Colonic mucosa (tissue), 4 donors: ENCODE measurements around the gene TRIM14. TPM values are rescaled to one million over a fixed set of nuclear protein-coding genes. Genes with fewer than 3 reads are reported as not detected.
A peak's percentile ranks its signal among the peaks of the same experiment; 100 is the strongest.

Experiments
- DNase-seq: peaks from one replicate; pipeline ENCODE4 v3.0.0-alpha.2; 2020
- H3K27ac ChIP-seq: fragments of 200-600 bp; one replicate; pipeline ENCODE4 v1.8.0; 2021
- H3K27me3 ChIP-seq: fragments of 200-600 bp; one replicate; pipeline ENCODE4 v1.8.0; 2021
- H3K36me3 ChIP-seq: fragments of 200-600 bp; one replicate; pipeline ENCODE4 v1.8.0; 2021
- H3K4me1 ChIP-seq: fragments of 200-600 bp; one replicate; pipeline ENCODE4 v1.8.0; 2021; ENCODE audit warnings: mild to moderate bottlenecking
- H3K4me3 ChIP-seq: fragments of 200-600 bp; one replicate; pipeline ENCODE4 v1.8.0; 2021
- H3K9ac ChIP-seq, 2 donors: one replicate each; pipeline ENCODE4 v1.7.0; 2013; ENCODE audit warnings: control low read depth in 2 of 2, low read depth in 2 of 2, low read length in 2 of 2
- H3K9me3 ChIP-seq: fragments of 200-600 bp; one replicate; pipeline ENCODE4 v1.8.0; 2021
- CTCF ChIP-seq: fragments of 200-600 bp; IDR thresholded peaks from one replicate; pipeline ENCODE4 v1.8.0; 2022; ENCODE audit warnings: antibody characterized with exemption, mild to moderate bottlenecking
- intact Hi-C: fragments of 100-400 bp; cut with DNase I; formaldehyde crosslinking; loops from one replicate; pipeline ENCODE4 v1.14.1; 2022
- total RNA-seq, 2 donors: library from RNA; stranded (reverse); fragmentation: NEBNext Ultra II Directional in 1 of 2; extraction: Animal tissue kit (Norgen Biotek cat#: 25700) in 1 of 2; gene quantifications; one replicate each; pipeline ENCODE4 v1.2.1, GENCODE V29; 2021
- donor health status: healthy.
- donor health status: DM: no; HTN: no; CAD: no.
- donor health status: DM: no; HTN: no; CAD: no.

Gene TRIM14
- total RNA-seq, 2 donors from 2014 or later = 44.6 to 62.0 TPM

GRCh38 chr9:98159790-98160189 lies 40.8 kb upstream of the TRIM14 start:
- intact Hi-C loops = no loop called here
- Histone ChIP-seq H3K36me3 (no peaks in the 10 kb centered on the region), H3K27me3 (no peaks in the 10 kb centered on the region), H3K27ac (no peak overlapping the region), H3K4me1 (no peaks in the 10 kb centered on the region), H3K9ac (no peak overlapping the region), H3K4me3 (no peak overlapping the region), H3K9me3 (no peaks in the 10 kb centered on the region)
- DNase-seq = no peak
- no peak for TF ChIP-seq CTCF

- Histone ChIP-seq H3K27ac (no peak overlapping the region), H3K4me3 (no peak overlapping the region), H3K9me3 (no peaks in the 10 kb centered on the region), H3K4me1 (no peaks in the 10 kb centered on the region), H3K27me3 (no peaks in the 10 kb centered on the region), H3K36me3 (no peaks in the 10 kb centered on the region), H3K9ac (no peak overlapping the region)
- TF ChIP-seq CTCF = no peak
- intact Hi-C loops = no loop called here
- DNase-seq = no peak
These were observed 40.3 kb upstream of the TRIM14 start for GRCh38 chr9:98159301-98159700.

- no peaks in the 10 kb centered on the region for H3K9me3 ChIP-seq
- no peaks in the 10 kb centered on the region for H3K27me3 ChIP-seq
- no peak overlapping the region for H3K4me3 ChIP-seq
- no peak overlapping the region for H3K9ac ChIP-seq
- TF ChIP-seq CTCF = no peak
- peak; percentile 82 for DNase-seq
- no peaks in the 10 kb centered on the region for H3K36me3 ChIP-seq
- no peak overlapping the region for H3K27ac ChIP-seq
- intact Hi-C loops = no loop called here
- H3K4me1 ChIP-seq = no peaks in the 10 kb centered on the region
These were observed 39.2 kb upstream of the TRIM14 start for GRCh38 chr9:98158071-98158831.

GRCh38 chr9:98157372-98157771 lies 38.4 kb upstream of the TRIM14 start:
- DNase-seq = no peak
- Histone ChIP-seq H3K27me3 (no peaks in the 10 kb centered on the region), H3K27ac (no peak overlapping the region), H3K4me3 (no peak overlapping the region), H3K36me3 (no peaks in the 10 kb centered on the region), H3K4me1 (no peaks in the 10 kb centered on the region), H3K9me3 (no peaks in the 10 kb centered on the region), H3K9ac (no peak overlapping the region)
- intact Hi-C loops = no loop called here
- no peak for TF ChIP-seq CTCF

- intact Hi-C loops = no loop called here
- H3K27me3 ChIP-seq = no peaks in the 10 kb centered on the region
- no peak for DNase-seq
- no peak for TF ChIP-seq CTCF
- no peaks in the 10 kb centered on the region for H3K36me3 ChIP-seq
- H3K27ac ChIP-seq = no peak overlapping the region
- no peak overlapping the region for H3K4me3 ChIP-seq
- no peak overlapping the region for H3K9ac ChIP-seq
- no peaks in the 10 kb centered on the region for H3K9me3 ChIP-seq
- no peaks in the 10 kb centered on the region for H3K4me1 ChIP-seq
These were observed 35.7 kb upstream of the TRIM14 start for GRCh38 chr9:98154678-98155077.
